HG03097 (cell line): Measurements from ENCODE around the gene TMEM132E.

Experiments
- ATAC-seq: cut with Tn5 transposase; IDR thresholded peaks from one replicate; pipeline ENCODE4 v1.9.1; 2021; ENCODE audit not compliant: unreplicated experiment, low FRiP score

TMEM132E gene

DNA sequence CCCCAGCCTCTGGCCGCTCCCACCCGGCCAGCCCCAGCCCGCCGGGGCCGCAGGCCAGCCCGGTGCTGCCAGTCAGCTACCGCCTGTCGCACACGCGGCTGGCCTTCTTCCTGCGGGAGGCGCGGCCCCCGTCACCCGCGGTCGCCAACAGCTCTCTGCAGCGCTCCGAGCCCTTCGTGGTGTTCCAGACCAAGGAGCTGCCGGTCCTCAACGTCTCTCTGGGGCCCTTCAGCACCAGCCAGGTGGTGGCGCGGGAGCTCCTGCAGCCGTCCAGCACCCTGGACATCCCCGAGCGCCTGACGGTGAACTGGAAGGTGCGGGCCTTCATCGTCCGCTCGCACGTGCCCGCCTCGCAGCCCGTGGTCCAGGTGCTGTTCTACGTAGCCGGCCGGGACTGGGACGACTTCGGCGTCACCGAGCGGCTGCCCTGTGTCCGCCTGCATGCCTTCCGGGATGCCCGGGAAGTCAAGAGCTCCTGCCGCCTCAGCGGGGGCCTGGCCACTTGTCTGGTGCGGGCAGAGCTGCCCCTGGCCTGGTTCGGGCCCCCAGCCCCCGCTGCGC, 46.8 kb downstream of the TMEM132E start:
- ATAC-seq = no peak

GRCh38 chr17:34628879-34629278, 49.5 kb downstream of the TMEM132E start:
- ATAC-seq = no peak

DNA sequence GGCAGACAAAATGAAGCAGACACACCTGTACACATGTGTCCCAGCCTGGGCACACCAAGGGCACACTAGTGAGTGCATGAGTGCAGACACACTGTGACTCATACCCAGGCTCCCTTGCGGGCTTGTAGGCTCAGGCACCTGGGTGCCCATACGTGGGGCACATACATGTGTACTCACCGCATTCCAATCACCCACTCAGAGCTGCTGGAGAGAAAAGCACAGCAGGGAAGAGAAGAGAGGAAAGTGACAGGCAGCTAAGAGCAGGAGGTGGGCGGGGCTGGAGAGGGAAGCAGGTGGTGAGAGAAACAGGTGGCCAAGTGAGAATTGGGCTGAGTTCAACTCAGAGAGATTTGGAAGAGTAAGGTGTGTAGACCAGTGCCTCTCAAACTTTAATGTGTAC, 54.0 kb downstream of the TMEM132E start:
- no peak for ATAC-seq

GRCh38 chr17:34633760-34634159, 54.4 kb downstream of the TMEM132E start:
- ATAC-seq = no peak

DNA sequence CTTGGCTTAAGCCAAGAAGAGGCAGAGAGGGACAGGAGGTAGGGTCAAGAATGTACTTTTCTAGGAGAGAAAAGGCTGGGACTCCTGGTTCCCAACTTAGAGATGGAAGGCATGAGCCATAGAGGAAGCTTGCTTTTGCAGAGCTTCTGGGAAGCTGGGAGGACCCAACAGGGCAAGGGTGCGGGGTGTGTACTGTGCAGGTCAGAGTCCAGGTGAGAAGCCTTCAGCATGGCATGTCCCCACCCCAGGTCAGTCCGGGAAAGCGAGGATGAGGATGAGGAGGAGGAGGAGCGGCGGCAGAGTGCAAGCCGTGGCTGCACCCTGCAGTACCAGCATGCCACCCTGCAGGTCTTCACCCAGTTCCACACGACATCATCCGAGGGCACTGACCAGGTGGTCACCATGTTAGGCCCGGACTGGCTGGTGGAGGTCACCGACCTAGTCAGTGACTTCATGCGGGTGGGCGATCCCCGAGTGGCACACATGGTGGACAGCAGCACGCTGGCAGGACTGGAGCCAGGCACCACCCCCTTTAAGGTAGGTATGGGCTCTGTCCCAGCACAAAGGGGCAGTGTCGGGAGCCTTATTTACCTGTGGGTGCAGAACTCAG, 55.3 kb downstream of the TMEM132E start:
- no peak for ATAC-seq

- no peak for ATAC-seq
Measured at GRCh38 chr17:34635876-34636275, 56.5 kb downstream of the TMEM132E start.

GRCh38 chr17:34637041-34637547, 57.7 kb downstream of the TMEM132E start:
- no peak for ATAC-seq

GRCh38 chr17:34637548-34638525, 58.5 kb downstream of the TMEM132E start:
- ATAC-seq = no peak

- ATAC-seq = no peak
Measured at GRCh38 chr17:34638526-34639260, 59.3 kb downstream of the TMEM132E start.

DNA sequence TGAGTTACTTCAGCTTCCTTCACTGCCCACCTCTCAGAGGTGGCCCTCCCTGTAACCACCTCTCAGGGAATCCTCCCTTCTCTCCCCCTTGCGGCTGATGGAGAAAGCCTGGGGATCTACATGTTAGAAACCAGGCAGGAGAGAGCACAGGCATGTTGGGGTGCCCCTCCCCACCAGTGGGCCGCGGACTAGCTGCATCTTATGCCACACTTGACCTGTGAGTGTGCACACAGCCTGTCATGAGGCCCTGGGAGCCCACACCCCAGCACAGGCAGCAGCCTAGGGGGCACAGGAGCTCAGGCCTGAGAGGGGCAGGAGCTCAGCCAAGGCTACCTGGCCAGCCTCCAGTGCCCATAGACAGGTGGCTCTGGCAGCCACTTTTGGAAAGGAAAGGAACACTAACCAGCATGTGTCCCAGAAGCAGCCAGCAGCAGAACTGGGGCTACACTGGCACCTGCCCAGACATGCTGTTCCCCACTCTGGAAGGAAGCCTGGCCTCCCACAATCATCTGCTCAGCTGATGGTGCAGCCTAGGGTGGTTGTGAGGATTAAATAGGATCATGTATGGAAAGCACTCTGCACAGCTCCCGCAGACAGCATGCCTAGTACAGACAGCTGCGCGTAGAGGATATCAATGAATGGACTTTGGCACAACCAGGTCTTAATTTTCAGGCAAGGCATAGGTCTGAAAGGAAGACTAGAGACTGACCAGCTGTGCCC, 60.5 kb downstream of the TMEM132E start:
- ATAC-seq = no peak

DNA sequence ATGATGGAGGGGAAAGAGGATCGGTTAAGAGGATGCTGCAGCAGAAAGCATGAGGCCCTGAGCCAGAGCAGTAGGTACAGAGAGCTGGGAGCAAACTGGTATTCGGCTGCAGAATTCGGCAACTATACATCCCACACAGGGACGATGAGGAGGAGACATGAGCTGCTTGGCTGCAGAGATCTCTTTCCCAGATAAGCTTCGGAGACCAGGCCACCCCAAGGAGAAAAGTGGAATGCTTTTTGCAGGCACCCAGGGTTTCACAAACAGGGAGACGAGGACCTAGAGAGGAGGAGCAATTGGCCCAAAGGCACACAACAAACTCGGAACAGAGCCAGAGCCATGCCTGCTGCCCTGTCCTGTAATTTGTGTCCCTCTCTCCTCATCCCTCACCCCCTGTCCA, 62.0 kb downstream of the TMEM132E start:
- no peak for ATAC-seq

DNA sequence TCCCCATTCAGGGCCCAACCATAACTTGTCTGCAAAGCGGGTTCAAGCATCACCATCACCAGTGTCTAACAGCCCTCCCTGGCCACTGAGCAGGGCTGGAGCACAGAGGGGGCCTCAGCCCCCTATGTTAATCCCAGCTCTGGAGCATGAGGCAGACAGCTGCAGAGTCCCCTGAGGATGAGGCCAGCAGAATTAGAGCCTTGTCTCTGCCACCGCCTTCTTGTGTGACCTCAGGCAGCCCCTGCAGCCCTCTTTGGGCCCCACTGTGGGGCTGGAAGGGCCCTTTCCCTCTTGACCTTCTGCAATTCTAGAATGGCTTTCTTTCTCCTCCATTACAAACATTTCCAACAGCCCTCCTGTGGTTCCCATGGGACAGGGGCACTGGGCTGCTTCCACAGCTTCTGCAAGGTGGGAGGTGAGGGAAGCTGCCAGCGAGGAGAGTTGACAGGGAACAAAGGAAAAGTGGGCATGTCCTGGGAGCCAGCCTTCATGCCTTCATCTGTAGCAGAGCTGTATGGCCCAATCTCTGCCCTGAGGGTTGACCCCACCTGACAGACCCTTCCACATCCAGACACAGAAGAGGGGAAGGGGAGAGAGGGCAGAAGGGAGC, 65.7 kb downstream of the TMEM132E start:
- ATAC-seq = no peak

DNA sequence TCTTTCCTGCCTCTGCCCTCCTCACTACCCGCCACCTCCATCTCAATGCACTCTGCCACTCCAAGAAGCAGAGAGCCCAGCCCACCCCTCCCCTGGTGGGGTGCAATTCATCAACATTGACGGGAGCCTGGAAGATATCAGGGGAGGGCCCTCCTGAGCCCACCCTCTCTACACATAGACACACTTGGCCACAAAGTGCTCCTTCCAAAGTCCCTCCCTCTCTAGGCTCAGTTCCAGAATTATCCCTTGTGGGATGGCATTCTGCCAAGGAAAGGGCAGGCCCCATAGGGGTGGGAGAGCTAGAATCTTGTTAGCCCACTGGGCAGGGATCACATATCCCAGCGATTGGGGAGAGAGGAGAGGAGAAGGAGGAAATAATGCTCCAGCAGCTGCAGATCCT, 66.2 kb downstream of the TMEM132E start:
- no peak for ATAC-seq

DNA sequence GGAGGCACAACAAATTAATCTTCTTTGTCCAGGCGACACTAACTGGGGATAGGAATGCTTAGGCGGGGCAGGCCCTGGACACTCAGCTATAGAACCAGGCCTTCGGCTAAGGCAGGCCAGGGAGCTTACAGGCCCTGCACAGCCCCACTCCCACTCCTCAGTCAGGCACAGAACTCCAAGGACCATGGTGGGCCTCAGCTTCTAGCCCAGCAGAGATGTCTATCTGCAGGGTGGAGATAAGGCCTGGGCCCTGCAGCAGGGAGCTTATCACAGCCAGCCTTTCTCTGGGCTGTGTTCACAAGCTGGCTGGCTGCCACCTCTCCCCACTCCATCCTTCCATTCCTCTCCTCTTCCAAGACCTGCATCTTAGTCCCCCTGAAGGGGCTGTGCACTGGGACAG, 68.1 kb downstream of the TMEM132E start:
- ATAC-seq = no peak

DNA sequence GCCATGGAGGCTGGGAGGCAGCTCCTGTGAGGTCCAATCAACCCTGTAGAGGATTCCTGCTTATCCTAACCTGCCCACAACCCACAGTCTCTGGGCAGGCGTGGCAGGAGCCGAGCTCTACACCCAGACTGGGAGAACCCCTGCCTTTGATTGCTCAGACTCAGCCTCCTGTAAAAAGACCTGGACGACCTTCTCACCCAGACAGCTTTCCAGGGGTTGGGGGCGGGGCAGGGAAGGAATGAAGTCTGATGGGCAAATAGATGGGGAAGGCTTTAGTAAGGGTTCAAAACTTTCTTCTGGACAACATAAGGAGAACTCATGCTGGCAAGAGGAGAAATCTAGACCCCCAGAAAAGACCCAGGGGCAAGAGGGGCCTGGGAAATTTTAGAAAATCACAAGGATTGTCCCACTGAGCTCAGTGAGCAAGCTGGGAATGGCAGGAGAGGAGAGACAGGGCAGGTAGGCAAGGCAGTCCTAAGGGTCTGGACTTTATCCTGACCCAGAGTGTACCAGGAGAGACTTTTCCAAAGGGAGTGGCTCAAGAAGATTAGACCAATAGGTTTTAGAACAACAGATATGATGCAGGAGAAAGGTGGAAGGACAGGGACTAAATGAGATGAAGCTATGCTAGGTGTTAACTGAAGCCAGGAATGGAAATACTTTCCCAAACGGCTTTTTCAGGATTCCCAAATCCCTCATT, 70.8 kb downstream of the TMEM132E start:
- ATAC-seq = no peak

DNA sequence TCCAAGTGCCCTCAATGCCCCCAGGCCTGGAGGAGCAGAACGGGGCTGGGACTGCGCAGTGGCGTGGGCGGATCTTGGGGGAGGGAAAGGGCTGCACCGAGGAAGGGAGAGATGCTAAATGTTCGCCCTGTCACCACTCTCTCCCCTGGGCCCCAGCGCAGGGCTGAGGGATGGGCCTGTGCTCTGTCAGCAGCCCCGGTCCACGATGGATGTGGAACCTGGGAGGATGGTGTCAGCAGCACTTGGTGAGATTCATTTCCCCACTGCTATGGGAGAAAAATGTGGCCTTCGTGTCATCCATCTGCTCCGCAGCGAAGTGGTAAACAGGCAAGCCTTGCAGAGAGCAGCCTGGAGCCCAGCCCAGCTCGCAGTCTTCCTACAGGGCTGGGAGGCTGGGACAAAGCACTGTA, 72.0 kb downstream of the TMEM132E start:
- no peak for ATAC-seq

- ATAC-seq = no peak
Measured at GRCh38 chr17:34652021-34652555, 72.7 kb downstream of the TMEM132E start.

GRCh38 chr17:34653511-34653910, 74.1 kb downstream of the TMEM132E start:
- ATAC-seq = no peak
